Osteocyte (in vitro differentiated cells): ENCODE results near the gene PTPRN2. TPM values are rescaled to one million over a fixed set of nuclear protein-coding genes. Genes with fewer than 3 reads are reported as not detected.

Source experiments
- DNase-seq: peaks from one replicate; pipeline ENCODE4 v3.0.0; 2021; ENCODE audit warnings: mixed read lengths; ENCODE audit not compliant: unreplicated experiment; ENCODE audit errors: extremely low spot score
- H3K27ac Mint-ChIP-seq: one replicate; pipeline ENCODE4 v1.8.0; 2021; ENCODE audit warnings: mild to moderate bottlenecking, mixed read lengths; ENCODE audit not compliant: unreplicated experiment
- H3K27me3 Mint-ChIP-seq: one replicate; pipeline ENCODE4 v1.8.0; 2021; ENCODE audit warnings: mixed read lengths; ENCODE audit not compliant: unreplicated experiment
- H3K36me3 Mint-ChIP-seq: one replicate; pipeline ENCODE4 v1.8.0; 2021; ENCODE audit warnings: mixed read lengths; ENCODE audit not compliant: unreplicated experiment
- H3K4me1 Mint-ChIP-seq: one replicate; pipeline ENCODE4 v1.8.0; 2021; ENCODE audit warnings: mixed read lengths; ENCODE audit not compliant: unreplicated experiment
- H3K4me3 Mint-ChIP-seq: one replicate; pipeline ENCODE4 v1.8.0; 2021; ENCODE audit warnings: mild to moderate bottlenecking, moderate library complexity, mixed read lengths; ENCODE audit not compliant: unreplicated experiment
- H3K9me3 Mint-ChIP-seq: one replicate; pipeline ENCODE4 v1.8.0; 2021; ENCODE audit warnings: mixed read lengths; ENCODE audit not compliant: unreplicated experiment
- CTCF ChIP-seq: fragments of 200-600 bp; sonication (generic); IDR thresholded peaks from 2 replicates; pipeline ENCODE4 v1.5.0; 2021; ENCODE audit warnings: antibody characterized with exemption, mild to moderate bottlenecking, moderate library complexity
- total RNA-seq: library from RNA; stranded (reverse); gene quantifications from 2 replicates; pipeline ENCODE4 v1.2.1, GENCODE V29; 2021

The PTPRN2 gene
- total RNA-seq, 1 donor from 2014 or later: 0.59 TPM

GRCh38 chr7:157757776-157758467 is 829.7 kb downstream of the PTPRN2 start:
- H3K4me1 Mint-ChIP-seq: no peaks in the 10 kb centered on the region
- no peak for TF ChIP-seq CTCF
- DNase-seq: no peak
- H3K4me3 Mint-ChIP-seq: no peak overlapping the region
- peaks cover 7% of the 10 kb centered on the region for H3K9me3 Mint-ChIP-seq
- H3K36me3 Mint-ChIP-seq: no peaks in the 10 kb centered on the region
- H3K27ac Mint-ChIP-seq: no peak overlapping the region
- H3K27me3 Mint-ChIP-seq: no peaks in the 10 kb centered on the region

GRCh38 chr7:157757211-157757610 is 830.4 kb downstream of the PTPRN2 start:
- Mint-ChIP-seq H3K9me3 (peaks cover 7% of the 10 kb centered on the region), H3K4me3 (no peak overlapping the region), H3K36me3 (no peaks in the 10 kb centered on the region), H3K27ac (no peak overlapping the region), H3K4me1 (no peaks in the 10 kb centered on the region), H3K27me3 (no peaks in the 10 kb centered on the region)
- TF ChIP-seq CTCF: no peak
- no peak for DNase-seq

GRCh38 chr7:157755741-157756140 is 831.9 kb downstream of the PTPRN2 start:
- H3K27me3 Mint-ChIP-seq: no peaks in the 10 kb centered on the region
- no peaks in the 10 kb centered on the region for H3K4me1 Mint-ChIP-seq
- H3K4me3 Mint-ChIP-seq: no peak overlapping the region
- DNase-seq: no peak
- H3K27ac Mint-ChIP-seq: no peak overlapping the region
- no peaks in the 10 kb centered on the region for H3K36me3 Mint-ChIP-seq
- no peak for TF ChIP-seq CTCF
- peaks cover 6% of the 10 kb centered on the region for H3K9me3 Mint-ChIP-seq

- H3K27me3 Mint-ChIP-seq: no peaks in the 10 kb centered on the region
- no peak for TF ChIP-seq CTCF
- H3K9me3 Mint-ChIP-seq: no peaks in the 10 kb centered on the region
- no peaks in the 10 kb centered on the region for H3K36me3 Mint-ChIP-seq
- no peak overlapping the region for H3K27ac Mint-ChIP-seq
- H3K4me3 Mint-ChIP-seq: no peak overlapping the region
- DNase-seq: no peak
- no peaks in the 10 kb centered on the region for H3K4me1 Mint-ChIP-seq
Measured at GRCh38 chr7:157754416-157754790, 833.2 kb downstream of the PTPRN2 start.

GRCh38 chr7:157753713-157754415 is 833.8 kb downstream of the PTPRN2 start:
- H3K4me1 Mint-ChIP-seq: no peaks in the 10 kb centered on the region
- no peaks in the 10 kb centered on the region for H3K27me3 Mint-ChIP-seq
- TF ChIP-seq CTCF: no peak
- no peaks in the 10 kb centered on the region for H3K36me3 Mint-ChIP-seq
- no peak overlapping the region for H3K27ac Mint-ChIP-seq
- H3K9me3 Mint-ChIP-seq: no peaks in the 10 kb centered on the region
- H3K4me3 Mint-ChIP-seq: no peak overlapping the region
- DNase-seq: no peak
